DMS53 (cell line): Measurements from ENCODE around the gene TEX264.

Source experiments
- DNase-seq: peaks from one replicate; lab custom pipeline; 2025; lab: John Stamatoyannopoulos, UW

The TEX264 gene

GRCh38 chr3:51698209-51698608 lies 27.2 kb downstream of the TEX264 start:
- DNase-seq, result no peak

- DNase-seq, result no peak
These were observed 29.4 kb downstream of the TEX264 start for GRCh38 chr3:51700403-51700802.

- DNase-seq, result no peak
These were observed 31.1 kb downstream of the TEX264 start for GRCh38 chr3:51702156-51702555.

GRCh38 chr3:51703068-51703760 lies 32.2 kb downstream of the TEX264 start:
- no peak for DNase-seq

DNA sequence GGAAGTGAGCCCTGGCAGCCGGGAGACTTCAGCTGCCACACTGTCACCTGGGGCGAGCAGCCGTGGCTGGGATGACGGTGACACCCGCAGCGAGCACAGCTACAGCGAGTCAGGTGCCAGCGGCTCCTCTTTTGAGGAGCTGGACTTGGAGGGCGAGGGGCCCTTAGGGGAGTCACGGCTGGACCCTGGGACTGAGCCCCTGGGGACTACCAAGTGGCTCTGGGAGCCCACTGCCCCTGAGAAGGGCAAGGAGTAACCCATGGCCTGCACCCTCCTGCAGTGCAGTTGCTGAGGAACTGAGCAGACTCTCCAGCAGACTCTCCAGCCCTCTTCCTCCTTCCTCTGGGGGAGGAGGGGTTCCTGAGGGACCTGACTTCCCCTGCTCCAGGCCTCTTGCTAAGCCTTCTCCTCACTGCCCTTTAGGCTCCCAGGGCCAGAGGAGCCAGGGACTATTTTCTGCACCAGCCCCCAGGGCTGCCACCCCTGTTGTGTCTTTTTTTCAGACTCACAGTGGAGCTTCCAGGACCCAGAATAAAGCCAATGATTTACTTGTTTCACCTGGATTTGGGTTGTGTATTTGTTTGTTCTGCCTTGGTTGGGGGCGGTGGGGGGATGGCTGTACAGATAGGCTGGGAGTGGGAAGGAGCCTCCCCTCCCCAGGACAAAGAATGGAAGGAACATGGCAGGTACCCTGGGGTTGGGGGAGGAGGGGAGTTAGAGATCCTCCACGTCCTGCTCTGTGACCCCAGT lies 32.9 kb downstream of the TEX264 start:
- no peak for DNase-seq

GRCh38 chr3:51704511-51704950 lies 33.5 kb downstream of the TEX264 start:
- DNase-seq, result no peak

- no peak for DNase-seq
These were observed 34.4 kb downstream of the TEX264 start for GRCh38 chr3:51705276-51706020.

GRCh38 chr3:51706021-51706485 lies 35.0 kb downstream of the TEX264 start:
- DNase-seq, result no peak

DNA sequence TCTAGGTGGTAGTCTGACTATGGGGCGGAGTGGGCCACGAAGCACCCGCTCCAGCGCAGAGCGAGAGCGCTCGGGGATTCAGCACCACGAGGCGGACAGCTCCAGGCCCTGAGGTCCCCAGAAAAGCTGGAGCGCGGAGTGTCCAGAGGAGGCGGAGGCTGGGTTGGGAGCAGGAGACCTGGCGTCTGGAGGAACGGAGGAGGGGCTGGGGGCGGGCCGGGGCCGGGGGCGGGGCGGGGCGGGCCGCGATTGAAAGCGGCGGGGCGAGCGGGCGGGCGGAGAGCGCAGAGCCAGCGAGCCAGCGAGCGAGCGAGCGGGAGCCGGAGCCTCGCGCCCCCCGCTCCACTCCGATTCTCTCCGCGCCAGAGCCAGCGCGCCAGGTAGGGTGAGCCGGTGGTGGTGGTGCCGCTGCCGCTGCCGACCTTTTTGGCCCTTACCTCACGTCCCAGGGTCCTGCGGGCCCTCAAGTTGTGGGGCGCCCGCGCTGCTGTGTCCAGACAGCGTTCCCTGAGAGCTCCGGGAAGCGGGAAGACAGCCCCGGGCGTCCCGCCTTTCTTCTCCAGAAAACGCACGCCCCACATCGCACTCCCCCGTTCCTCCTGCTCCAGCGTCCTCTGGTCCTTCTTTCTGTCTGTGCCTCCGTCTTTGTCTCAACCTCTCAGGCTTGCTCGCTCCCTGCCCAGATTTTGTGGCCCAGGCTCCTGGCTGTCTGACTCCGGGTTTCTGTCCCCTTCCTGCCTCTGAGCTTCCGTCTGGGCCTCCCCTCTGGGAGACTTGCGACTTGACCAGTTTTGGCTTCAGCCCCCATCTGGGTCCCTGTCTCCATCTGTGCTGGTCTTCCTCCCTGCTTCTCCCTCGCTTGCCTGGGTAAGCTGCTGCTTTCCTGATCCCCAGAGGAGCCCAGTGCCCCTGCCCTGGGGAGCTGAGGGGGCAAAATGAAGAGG lies 36.0 kb downstream of the TEX264 start, which contains the start of gene GRM2:
Gene GRM2 (plus strand): TSS at position 281 of the 944 bp plus-strand sequence. CDS start 1,916 bp downstream, outside the sequence.
- peak; percentile 77 for DNase-seq

GRCh38 chr3:51708216-51708845 lies 37.3 kb downstream of the TEX264 start:
- DNase-seq, result no peak

DNA sequence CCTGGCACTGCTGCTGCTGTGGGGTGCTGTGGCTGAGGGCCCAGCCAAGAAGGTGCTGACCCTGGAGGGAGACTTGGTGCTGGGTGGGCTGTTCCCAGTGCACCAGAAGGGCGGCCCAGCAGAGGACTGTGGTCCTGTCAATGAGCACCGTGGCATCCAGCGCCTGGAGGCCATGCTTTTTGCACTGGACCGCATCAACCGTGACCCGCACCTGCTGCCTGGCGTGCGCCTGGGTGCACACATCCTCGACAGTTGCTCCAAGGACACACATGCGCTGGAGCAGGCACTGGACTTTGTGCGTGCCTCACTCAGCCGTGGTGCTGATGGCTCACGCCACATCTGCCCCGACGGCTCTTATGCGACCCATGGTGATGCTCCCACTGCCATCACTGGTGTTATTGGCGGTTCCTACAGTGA lies 38.0 kb downstream of the TEX264 start:
- no peak for DNase-seq

DNA sequence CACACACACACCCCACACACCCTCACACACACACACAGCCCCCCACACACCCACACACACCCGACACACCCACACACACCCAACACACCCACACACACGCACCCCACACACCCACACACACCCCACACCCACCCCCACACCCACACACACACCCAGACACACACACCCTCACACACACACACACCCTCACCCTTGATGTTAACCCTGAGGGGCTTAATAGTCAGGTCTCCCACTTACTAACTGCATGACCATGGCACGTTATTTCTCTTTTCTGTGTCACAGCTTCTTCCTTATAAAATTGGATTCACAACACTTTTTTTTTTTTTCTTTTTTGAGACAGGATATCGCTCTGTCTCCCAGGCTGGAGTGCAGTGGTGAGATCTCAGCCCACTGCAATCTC lies 38.6 kb downstream of the TEX264 start:
- no peak for DNase-seq

GRCh38 chr3:51710631-51711351 lies 39.7 kb downstream of the TEX264 start:
- peak; percentile 4 for DNase-seq

GRCh38 chr3:51711352-51712037 lies 40.4 kb downstream of the TEX264 start:
- DNase-seq, result no peak

DNA sequence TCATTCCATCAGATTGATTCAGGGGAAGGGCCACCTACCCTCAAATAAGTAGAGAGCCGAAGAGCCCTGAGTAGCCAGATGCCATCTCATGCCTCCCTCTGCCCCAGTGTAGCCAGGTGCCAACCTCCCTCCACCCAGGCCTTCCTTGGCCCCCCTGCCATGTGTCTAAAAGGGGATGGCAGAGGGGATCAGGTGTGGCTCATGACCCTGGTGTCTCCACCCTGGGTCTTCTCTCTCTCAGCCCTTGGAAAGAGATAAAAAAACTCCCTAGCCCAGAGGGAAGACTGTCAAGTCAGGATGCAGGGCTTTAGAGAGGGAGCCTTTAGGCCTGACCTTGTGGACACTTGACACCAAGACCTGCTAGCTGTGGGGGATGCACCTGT lies 41.0 kb downstream of the TEX264 start:
- DNase-seq, result no peak

- no peak for DNase-seq
These were observed 41.5 kb downstream of the TEX264 start for GRCh38 chr3:51712511-51712931.

DNA sequence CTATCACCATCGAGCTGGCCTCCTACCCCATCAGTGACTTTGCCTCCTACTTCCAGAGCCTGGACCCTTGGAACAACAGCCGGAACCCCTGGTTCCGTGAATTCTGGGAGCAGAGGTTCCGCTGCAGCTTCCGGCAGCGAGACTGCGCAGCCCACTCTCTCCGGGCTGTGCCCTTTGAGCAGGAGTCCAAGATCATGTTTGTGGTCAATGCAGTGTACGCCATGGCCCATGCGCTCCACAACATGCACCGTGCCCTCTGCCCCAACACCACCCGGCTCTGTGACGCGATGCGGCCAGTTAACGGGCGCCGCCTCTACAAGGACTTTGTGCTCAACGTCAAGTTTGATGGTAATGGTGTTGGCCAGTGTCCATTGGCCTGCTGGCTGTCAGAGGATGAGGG lies 41.9 kb downstream of the TEX264 start:
- DNase-seq, result no peak

DNA sequence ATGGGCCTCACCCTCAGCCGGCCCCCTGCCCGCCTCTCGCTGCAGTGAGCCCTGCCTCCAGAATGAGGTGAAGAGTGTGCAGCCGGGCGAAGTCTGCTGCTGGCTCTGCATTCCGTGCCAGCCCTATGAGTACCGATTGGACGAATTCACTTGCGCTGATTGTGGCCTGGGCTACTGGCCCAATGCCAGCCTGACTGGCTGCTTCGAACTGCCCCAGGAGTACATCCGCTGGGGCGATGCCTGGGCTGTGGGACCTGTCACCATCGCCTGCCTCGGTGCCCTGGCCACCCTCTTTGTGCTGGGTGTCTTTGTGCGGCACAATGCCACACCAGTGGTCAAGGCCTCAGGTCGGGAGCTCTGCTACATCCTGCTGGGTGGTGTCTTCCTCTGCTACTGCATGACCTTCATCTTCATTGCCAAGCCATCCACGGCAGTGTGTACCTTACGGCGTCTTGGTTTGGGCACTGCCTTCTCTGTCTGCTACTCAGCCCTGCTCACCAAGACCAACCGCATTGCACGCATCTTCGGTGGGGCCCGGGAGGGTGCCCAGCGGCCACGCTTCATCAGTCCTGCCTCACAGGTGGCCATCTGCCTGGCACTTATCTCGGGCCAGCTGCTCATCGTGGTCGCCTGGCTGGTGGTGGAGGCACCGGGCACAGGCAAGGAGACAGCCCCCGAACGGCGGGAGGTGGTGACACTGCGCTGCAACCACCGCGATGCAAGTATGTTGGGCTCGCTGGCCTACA lies 44.4 kb downstream of the TEX264 start:
- DNase-seq, result no peak

GRCh38 chr3:51715977-51716294 lies 44.9 kb downstream of the TEX264 start:
- no peak for DNase-seq
